DMS 273 (cell line): ENCODE results near the gene CD300LF.

ENCODE experiments used
- DNase-seq: peaks from one replicate; lab custom pipeline; 2025; ENCODE audit not compliant: unreplicated experiment; lab: John Stamatoyannopoulos, UW

Gene CD300LF

GRCh38 chr17:74730491-74731346 lies 18.0 kb upstream of the CD300LF start:
- no peak for DNase-seq

- no peak for DNase-seq
Observed at GRCh38 chr17:74729866-74730265, 17.1 kb upstream of the CD300LF start.

DNA sequence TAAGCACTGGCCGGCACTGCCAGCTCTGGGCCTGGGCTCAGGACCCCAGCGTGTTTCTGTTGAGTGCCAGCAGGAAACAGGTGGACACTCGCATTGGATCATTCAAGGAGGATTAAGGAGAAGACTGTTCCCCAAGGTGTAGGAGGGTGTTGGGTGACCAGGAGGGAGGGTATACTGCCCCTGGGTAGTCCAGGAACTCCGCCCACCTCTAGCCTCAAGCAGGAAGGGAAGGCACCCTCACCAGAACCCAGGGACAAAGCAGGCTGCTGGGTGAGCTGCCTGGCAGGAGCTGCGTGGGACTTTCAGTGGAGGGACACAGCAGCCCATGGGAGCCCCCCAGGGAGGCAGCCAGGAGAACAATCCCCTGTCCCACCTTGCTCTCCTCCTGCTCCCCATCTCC lies 16.6 kb upstream of the CD300LF start:
- no peak for DNase-seq

DNA sequence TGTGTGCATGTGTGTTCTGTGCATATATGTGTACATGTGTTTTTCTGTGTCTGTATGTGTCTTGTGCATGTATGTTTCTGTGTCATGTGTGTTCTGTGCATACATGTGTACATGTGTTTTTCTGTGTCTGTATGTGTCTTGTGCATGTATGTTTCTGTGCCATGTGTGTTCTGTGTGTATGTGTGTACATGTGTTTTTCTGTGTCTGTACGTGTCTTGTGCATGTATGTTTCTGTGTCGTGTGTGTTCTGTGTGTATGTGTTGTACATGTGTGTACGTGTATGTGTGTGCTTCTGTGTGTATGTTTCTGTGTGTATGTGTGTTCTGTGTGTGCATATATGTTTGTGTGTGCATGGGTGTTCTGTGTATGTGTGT lies 16.0 kb upstream of the CD300LF start:
- no peak for DNase-seq

DNA sequence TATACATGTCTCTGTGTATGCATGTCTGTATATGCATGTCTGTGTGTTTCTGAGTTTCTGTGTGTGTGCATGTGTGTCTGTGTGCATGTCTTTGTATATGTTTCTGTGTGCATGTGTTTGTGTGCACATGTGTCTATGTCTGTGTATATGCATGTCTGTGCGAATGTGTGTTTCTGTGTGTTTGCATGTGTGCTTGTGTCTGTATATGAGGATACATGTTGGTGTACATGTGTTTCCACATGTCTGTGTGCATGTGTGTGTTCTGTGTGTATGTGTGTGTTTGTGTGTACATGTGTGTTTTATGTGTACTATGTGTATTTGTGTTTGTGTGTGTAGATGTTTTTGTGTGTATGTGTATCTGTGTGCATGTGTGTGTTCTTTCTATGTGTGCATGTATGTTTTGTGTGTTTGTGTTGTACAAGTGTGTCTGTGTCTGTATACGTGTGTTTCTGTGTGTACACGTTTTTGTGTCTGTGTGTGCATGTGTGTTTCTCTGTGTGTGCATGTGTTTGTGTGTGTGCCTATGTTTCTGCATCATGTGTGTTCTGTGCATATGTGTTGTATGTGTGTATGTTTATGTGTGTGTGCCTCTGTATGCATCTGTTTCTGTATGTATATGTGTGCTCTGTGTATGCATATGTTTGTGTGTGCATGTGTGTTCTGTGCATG lies 15.4 kb upstream of the CD300LF start:
- no peak for DNase-seq

DNA sequence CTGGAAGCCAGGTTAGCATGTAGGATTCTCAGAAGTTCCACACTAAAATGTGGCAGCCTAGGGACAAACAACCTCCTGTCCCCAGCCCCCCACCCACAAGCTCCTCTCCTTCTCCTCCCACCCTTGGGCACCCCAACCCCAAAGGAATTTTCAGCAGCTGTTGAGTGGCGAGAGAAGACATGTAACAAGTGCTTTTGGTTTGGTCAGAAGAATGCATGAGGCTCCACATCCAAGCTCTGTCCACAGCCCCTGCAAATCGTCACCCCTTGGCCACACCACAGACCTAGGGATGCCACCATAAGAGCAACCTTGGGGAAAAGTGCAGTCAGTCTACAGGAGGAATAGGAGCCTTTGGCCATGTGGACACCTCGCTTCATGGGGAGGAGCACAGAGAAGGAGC lies 12.4 kb upstream of the CD300LF start:
- no peak for DNase-seq

- no peak for DNase-seq
Observed at GRCh38 chr17:74723891-74724290, 11.2 kb upstream of the CD300LF start.

DNA sequence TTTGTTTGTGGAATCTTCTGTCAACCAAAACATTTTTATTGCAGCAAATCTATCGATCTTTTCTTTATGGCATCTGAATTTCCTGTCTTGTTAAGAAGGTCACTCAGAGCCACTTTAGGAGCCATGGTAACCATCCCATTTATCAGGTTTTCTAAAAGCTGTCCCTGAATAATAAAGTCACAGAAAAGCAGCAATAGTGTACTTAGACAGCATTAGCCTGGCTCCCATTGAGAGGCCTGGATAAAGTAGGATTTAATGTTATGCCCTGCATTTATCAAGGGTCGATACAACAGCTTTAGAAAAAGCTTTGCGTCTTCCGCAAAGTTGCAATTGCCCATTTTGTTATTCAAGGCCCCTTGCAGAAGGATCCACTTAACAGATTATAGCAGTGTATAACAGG lies 10.1 kb upstream of the CD300LF start:
- DNase-seq, result no peak

- no peak for DNase-seq
Observed at GRCh38 chr17:74720506-74720905, 7.8 kb upstream of the CD300LF start.

- no peak for DNase-seq
Observed at GRCh38 chr17:74715144-74715543, 2.4 kb upstream of the CD300LF start.

DNA sequence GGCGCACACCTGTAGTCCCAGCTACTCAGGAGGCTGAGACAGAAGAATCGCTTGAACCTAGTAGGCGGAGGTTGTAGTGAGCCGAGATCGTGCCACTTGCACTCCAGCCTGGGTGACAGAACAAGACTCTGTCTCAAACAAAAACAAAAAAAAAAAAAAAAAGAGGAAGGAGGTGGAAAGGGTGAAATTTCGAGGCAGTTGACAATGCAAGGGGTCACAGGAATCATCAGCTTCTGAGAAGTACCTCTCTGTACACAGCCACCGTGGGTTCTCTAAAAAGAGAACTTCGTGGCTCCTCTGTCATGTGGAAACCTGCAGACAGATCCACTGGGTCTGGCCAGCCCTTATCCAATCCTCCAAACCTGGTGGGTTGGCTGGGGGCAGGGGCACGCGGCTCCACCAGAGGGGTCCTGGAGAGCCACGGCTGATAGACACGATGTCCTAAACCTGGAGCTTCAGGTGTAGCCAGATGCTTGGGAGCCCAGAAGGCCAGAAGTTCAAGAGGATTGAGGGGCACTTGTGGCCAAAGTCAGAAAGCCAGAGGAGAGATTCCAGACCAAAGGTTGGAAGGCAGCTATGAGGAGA lies 540 bp upstream of the CD300LF start:
- no peak for DNase-seq

DNA sequence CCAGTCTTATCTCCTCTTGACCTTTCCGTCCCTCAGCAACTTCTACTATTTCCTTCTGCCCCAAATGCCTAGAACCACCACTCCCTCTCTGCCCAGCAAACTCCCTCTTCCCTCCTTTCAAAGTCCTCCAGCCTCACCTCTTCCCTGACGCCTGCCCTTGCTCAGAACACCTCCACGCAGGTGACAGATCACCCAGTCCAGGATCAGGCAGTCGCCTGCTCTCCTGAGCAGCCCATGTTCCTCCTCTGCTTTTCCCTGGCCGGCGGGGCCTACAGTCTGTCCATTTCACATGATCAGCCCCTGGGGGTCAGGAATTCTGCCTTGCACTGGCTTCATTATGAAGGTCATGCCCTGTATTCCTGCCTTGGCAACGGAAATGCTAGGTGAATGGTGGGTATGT lies 422 bp downstream of the CD300LF start:
- no peak for DNase-seq

- no peak for DNase-seq
Observed at GRCh38 chr17:74711058-74711824, 1.5 kb downstream of the CD300LF start.

GRCh38 chr17:74704544-74704943 lies 8.2 kb downstream of the CD300LF start:
- no peak for DNase-seq

DNA sequence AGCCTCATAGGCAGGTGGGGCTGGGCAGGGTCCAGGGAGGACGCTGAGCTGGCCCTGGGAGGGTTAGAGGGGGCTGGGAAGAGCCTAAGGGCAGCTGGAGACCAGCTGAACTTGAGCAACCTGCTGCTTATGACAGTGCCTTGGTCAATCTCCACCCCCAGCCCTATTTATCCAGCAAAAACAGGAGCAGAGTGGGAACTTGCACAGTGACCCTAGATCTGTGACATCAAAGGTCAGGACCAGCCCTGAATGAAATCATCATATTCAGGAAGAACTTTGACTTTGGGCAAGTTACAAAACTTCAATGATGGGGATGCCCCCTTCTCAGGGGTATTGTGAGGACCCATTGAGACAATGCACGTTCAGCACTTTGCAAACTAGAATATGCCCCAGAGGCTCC lies 9.4 kb downstream of the CD300LF start:
- DNase-seq, result no peak

DNA sequence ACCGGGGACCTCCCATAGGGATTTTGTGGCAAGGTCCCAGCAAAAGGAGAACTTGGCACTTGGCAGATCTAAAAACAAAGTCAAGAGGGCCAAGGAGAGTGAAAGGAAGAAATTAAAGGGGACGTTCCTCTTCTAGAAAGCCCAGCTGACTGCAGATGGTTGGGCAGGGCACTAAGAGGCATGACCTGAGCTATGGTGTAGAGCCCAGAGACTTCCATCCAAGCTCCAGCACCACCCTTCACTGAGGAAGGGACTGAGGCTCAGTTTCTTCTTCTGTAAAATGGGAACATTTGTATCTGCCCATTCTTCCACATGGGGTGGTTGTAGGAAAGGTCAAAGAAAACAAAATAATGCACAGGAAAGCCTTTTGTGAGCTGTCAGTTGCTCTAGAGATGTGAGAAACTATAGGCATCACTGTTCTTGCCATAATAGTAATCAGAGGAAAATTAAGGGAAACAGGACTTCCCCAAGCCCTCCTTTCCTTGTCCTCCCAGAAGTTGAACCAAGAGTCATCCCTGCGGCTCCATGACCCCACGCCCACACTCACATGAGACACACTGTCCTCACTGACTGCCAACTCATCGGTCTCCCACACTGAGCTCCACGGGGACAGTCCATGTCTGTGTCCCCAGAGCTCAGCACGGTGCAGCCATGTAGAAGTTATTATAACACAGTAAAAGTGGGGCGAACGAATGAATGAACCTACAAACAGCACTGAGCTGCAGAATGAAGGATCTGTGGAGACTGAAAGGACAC lies 10.4 kb downstream of the CD300LF start:
- DNase-seq, result no peak

- DNase-seq, result no peak
Observed at GRCh38 chr17:74699236-74699635, 13.5 kb downstream of the CD300LF start.

- DNase-seq, result no peak
Observed at GRCh38 chr17:74698069-74698468, 14.7 kb downstream of the CD300LF start.

GRCh38 chr17:74697515-74697914 lies 15.2 kb downstream of the CD300LF start:
- DNase-seq, result no peak

- DNase-seq, result no peak
Observed at GRCh38 chr17:74695629-74696028, 17.1 kb downstream of the CD300LF start.

DNA sequence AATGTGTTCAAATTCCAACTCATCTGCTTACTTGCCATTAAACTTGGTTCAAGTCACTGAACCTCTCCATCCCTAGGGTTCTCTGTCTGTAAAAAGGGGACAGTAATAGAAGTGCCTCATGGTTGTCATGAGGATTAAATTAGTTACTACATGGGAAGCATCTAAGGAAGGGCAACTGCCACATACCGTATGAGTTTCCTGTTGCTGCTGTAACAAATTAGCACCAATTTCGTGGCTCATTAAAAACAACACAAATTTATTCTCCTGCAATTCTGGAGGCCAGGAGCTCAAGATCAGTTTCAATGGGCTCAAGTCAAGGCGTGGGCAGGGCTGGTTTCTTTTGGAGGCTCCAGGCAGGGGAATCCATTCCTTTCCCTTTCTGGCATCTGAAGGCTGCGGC lies 18.6 kb downstream of the CD300LF start:
- DNase-seq, result no peak
